ENCODE results near the gene PPIL6. TPM values are rescaled to one million over a fixed set of nuclear protein-coding genes. Genes with fewer than 3 reads are reported as not detected.

PPIL6 gene
- total RNA-seq, 1 donor from 2014 or later, result 0.11 TPM

DNA sequence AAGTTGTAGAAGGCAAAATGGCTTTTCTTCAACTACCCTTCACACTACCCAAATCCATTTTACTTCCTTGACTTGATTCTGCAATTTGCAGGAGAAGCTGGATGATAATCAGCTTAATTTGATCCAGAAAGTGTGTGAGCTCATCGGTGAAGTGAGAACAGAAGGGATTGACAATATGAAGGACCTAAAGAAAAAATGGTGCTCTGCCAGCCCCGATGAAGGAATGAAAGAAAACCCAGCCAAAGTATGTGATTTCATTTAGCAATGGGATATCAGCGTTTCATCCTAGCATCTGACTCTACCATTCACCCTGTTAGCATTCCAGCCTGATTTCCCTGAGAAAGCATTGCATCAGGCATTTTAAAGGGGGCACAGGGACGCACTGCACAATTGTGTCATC, 99.6 kb downstream of the PPIL6 start:
- H3K36me3 ChIP-seq, result no peaks in the 10 kb centered on the region
- intact Hi-C loops (cut with DNase I), result no loop called here

More for the DNA sequence above, 99.6 kb downstream of the PPIL6 start:
- Histone ChIP-seq H3K4me3 (no peak overlapping the region), H3K9me3 (no peaks in the 10 kb centered on the region), H3K27me3 (no peaks in the 10 kb centered on the region), H3K4me1 (no peaks in the 10 kb centered on the region), H3K27ac (no peak overlapping the region)
- DNase-seq (ENCODE audit: low spot score in 2 of 2), result no peak
- no peak for TF ChIP-seq CTCF (IDR thresholded peaks at IDR 0.05)

Other genes with a start within 250 kb of the PPIL6 start
- gene CD164, start 58.2 kb downstream of the PPIL6 start, total RNA-seq, result 101 TPM
- gene SMPD2, start 96 bp upstream of the PPIL6 start, total RNA-seq, result 14.2 TPM
- 55.6 TPM for gene MICAL1, start 15.1 kb upstream of the PPIL6 start, total RNA-seq
- 10.2 TPM for gene ZBTB24, start 42.6 kb upstream of the PPIL6 start, total RNA-seq

Data from ascending aorta (tissue), 2 donors.